H7 (cell line): ENCODE results near the gene AKAP6. TPM values are rescaled to one million over a fixed set of nuclear protein-coding genes. Genes with fewer than 3 reads are reported as not detected.
A peak's percentile ranks its signal among the peaks of the same experiment; 100 is the strongest.

Experiments
- DNase-seq: peaks from one replicate; pipeline ENCODE4 v3.0.0; 2012
- H3K27me3 ChIP-seq: 2 replicates; pipeline ENCODE4 v1.6.0; 2011; ENCODE audit warnings: mild to moderate bottlenecking, low read length; ENCODE audit not compliant: control insufficient read depth, insufficient read depth
- H3K36me3 ChIP-seq: replicated peaks from 2 replicates; pipeline ENCODE4 v1.5.1; 2011; ENCODE audit warnings: low read length; ENCODE audit not compliant: control insufficient read depth, insufficient read depth
- H3K4me3 ChIP-seq: 2 replicates; pipeline ENCODE4 v1.5.1; 2011; ENCODE audit warnings: low read depth, mild to moderate bottlenecking, control low read depth, low read length, moderate library complexity; ENCODE audit not compliant: insufficient read depth
- total RNA-seq: library from RNA; depleted of rRNA; stranded (reverse); fragments of >200 nt; shearing (Covaris generic); gene quantifications from 2 replicates; pipeline ENCODE4 v1.2.3, GENCODE V29; 2014; rRNA removed

The AKAP6 gene
- total RNA-seq, 1 experiment from 2014 or later = 0.28 TPM

DNA sequence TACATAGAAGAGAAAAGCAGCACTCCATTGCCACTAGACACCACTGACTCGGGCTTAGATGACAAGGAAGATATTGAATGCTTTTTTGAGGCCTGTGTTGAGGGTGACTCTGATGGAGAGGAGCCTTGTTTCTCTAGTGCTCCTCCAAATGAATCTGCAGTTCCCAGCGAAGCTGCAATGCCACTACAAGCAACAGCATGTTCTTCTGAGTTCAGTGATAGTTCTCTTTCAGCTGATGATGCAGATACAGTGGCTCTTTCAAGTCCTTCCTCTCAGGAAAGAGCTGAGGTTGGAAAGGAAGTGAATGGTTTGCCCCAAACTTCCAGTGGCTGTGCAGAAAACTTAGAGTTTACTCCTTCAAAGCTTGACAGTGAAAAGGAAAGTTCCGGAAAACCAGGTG lies 495.1 kb downstream of the AKAP6 start:
- Histone ChIP-seq H3K27me3 (no peaks in the 10 kb centered on the region), H3K4me3 (no peak overlapping the region), H3K36me3 (no peaks in the 10 kb centered on the region)
- DNase-seq = no peak

DNA sequence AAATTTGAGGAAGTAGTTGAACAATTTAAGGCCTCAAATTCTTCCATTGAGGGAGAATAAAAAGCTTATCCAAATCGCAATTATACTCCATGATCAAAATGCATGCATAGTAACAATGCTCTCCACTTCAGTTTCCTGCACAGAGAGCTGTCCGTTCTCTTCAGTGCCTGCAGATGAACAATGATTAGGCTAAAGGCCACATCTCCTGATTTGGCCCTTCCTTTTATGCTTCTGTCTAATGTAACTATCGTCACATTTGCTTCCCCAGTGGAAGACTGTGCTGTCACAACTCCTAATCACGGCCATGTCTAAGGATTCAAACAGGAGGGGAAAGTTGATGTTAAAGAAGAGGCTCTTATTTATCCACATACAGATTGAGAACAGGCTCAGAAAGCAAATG lies 496.0 kb downstream of the AKAP6 start:
- H3K36me3 ChIP-seq = no peaks in the 10 kb centered on the region
- H3K27me3 ChIP-seq = no peaks in the 10 kb centered on the region
- no peak overlapping the region for H3K4me3 ChIP-seq
- no peak for DNase-seq

DNA sequence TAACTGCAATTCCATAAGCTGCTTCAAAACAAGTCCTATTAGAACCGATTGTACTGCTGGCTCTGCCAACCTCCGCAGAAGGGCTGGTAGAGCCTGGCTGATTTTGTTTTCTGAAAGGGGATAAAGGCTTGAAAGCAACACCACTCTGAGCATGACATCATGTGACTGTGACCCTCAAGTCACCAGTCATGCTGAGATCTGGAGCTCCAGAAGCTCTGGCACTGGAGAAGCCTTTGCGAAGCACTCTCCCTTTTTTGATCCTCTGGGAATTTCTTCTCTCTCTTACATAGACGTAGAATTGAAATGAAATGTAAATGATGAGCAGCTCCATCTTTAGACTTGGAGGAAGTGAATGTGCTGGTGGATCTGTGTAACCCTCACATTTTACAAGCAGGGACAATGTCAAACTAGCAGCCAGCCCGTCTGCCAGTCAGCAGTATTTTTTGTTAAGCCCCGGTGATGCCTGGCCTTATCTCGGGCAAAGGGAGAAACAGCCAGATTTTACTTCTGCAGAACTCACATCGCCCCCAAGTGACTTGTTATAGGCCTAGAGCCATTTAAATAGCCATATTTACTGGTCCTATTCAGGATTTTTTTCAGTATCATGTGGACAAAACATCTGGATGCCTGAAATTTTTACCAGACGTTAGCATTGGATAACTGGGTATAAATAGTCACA lies 497.4 kb downstream of the AKAP6 start:
- H3K27me3 ChIP-seq = no peaks in the 10 kb centered on the region
- peak; percentile 22 for DNase-seq
- no peaks in the 10 kb centered on the region for H3K36me3 ChIP-seq
- H3K4me3 ChIP-seq = no peak overlapping the region

DNA sequence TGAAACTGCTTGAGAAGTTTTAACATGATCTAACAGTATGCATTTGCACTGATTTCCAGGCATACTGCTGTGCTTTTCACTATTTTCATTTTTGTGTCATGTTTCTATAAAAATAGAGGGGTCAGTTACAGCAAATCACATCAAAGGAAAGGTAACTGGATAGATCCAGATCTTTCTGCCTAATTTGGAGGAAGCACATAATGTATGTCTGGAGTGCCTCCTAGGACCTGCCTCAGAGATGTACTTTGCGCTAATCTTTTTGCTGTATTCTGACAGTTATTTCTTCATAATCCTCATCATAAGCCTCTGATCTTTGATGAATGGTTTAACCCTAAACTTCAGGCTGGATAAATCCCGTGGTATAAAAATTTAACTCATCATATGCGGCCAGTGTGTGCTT lies 498.4 kb downstream of the AKAP6 start:
- no peaks in the 10 kb centered on the region for H3K27me3 ChIP-seq
- DNase-seq = no peak
- no peaks in the 10 kb centered on the region for H3K36me3 ChIP-seq
- no peak overlapping the region for H3K4me3 ChIP-seq

DNA sequence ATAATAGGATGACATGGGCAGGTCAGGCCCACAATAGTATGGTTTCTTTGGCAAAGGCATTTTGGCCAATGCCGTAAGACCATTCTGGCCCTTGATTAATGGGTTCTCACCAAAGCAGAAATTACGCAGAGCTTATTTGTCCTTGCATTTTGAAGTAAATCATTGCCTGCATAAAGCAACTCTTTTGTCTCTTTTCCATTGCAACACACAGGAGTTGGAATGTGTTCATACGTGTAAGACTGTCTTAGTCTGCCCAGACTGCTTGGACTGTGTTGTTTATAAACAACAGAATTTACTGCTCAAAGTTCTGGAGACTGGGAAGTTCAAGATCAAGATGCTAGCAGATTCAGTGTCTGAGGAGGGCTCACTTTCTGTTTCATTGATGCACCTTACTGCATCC lies 506.8 kb downstream of the AKAP6 start:
- H3K36me3 ChIP-seq = no peaks in the 10 kb centered on the region
- no peaks in the 10 kb centered on the region for H3K27me3 ChIP-seq
- no peak for DNase-seq
- no peak overlapping the region for H3K4me3 ChIP-seq

DNA sequence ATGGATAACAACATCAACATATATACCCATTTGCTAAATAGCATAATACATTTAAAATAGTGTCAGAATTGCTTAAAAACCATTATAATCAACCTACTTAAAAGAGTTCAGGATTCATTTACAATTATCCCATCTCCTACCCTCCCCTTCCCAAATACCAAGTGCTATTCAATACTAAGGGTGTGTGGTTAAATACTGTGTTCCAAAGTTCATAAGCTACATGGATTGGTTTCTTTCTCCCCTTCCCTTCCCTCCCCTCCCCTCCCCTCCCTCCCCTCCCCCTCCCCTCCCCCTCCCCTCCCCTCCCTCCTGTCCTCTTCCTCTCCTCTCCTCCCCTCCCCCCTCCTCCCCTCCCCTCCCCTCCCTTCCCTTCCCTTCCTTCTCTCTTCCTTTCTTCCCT lies 512.6 kb downstream of the AKAP6 start:
- no peaks in the 10 kb centered on the region for H3K36me3 ChIP-seq
- no peak for DNase-seq
- H3K4me3 ChIP-seq = no peak overlapping the region

DNA sequence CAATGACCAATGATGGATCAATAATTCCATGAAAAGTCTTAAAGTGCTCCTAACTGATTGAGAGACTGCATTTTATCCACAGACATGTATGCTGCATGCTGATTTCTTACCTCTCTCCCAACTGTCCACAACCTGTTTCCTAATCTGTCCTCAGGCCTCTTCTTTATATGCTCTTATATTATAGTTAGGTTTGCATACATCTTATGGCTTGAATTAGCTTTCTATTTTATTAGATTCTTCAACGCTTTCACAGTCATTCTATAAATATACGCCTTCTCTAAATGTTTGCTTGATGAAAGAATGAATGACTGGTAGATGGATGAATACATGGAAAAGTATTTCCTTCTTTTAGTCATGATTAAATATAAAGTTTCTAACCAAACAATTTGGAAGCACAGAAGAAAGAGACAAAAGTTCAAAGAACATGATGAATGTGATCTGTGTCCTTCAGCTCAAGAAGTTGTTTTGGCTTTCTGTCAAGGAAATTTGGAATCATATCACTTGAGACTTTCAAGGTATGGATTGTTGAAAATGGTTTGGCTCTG lies 517.8 kb downstream of the AKAP6 start:
- H3K36me3 ChIP-seq = no peaks in the 10 kb centered on the region
- no peaks in the 10 kb centered on the region for H3K27me3 ChIP-seq
- H3K4me3 ChIP-seq = no peak overlapping the region
- DNase-seq = no peak

More for the DNA sequence above, 512.6 kb downstream of the AKAP6 start:
- H3K27me3 ChIP-seq = no peaks in the 10 kb centered on the region

DNA sequence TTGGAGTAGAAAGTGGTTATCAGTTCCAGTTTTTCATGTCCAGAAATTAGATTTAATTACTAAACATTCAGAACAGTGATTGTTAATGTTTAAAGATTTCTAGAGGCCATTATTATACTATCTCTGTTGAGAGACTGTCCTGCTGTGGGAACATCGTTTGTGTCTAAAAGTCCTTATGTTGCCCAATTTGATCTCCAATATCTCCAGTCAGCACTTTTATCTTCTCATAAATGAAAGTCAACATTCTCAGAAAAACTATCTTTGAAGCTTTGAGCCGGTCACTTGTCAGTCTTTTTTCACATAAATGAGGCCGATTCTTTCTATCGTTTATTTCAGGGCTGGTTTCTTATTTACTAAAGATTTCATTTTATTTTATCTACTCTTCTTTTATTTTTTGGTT lies 518.8 kb downstream of the AKAP6 start:
- DNase-seq = no peak
- Histone ChIP-seq H3K36me3 (no peaks in the 10 kb centered on the region), H3K4me3 (no peak overlapping the region), H3K27me3 (no peaks in the 10 kb centered on the region)

DNA sequence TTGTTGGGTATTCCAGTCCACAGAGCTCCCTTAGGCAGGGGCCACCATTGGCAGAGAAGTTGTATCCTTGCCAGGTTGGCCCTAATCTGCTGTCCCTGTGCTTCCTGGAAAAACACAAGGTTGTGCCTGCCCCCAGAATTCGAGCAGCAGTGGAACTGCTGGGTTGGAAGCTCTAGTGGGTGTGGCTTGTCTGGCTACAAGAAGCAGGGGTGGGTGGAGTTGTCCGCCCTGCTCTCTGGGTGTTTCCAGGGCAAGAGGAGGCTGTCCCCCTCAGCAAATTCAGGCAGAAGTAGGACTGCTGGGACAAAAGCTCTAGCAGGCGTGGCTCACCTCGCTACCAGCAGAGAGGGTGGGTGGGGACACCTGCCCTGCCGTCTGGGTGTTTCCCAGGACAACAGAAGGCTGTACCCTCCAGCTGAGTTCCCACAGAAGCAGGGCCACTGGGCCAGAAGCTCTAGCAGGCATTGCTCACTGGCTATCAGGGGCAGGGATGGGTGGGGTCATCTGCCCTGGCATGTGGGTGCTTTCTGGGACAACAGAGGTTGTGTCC lies 536.8 kb downstream of the AKAP6 start:
- DNase-seq = no peak

DNA sequence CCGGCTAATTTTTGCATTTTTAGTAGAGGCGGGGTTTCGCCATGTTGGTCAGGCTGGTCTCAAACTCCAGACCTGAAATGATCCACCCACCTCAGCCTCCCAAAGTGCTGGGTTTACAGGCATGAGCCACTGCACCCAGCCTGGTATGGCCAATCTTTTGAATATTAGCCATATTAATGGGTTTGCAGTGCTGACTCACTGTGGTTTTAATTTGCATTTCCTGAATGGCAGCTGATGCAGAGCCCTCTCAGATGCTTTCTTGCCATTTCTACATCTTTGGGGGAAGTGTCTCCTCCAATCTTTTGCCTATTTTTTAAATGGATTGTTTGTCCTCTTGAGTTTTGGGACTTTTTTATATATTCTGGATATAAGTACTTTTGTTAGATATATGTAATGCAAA lies 554.1 kb downstream of the AKAP6 start:
- no peaks in the 10 kb centered on the region for H3K27me3 ChIP-seq
- no peaks in the 10 kb centered on the region for H3K36me3 ChIP-seq
- DNase-seq = no peak
- H3K4me3 ChIP-seq = no peak overlapping the region

More for the DNA sequence above, 536.8 kb downstream of the AKAP6 start:
- no peak overlapping the region for H3K4me3 ChIP-seq
- no peaks in the 10 kb centered on the region for H3K27me3 ChIP-seq
- no peaks in the 10 kb centered on the region for H3K36me3 ChIP-seq

Other genes with a start within 250 kb of the AKAP6 start
- gene RNU6-7, start 127.3 kb upstream of the AKAP6 start, total RNA-seq = not detected in 2 replicates
- not detected in 2 replicates for gene RNU6-8, start 126.0 kb upstream of the AKAP6 start, total RNA-seq